ENCODE data around the gene EDC3.
A peak's percentile ranks its signal among the peaks of the same experiment; 100 is the strongest.

Gene EDC3

DNA sequence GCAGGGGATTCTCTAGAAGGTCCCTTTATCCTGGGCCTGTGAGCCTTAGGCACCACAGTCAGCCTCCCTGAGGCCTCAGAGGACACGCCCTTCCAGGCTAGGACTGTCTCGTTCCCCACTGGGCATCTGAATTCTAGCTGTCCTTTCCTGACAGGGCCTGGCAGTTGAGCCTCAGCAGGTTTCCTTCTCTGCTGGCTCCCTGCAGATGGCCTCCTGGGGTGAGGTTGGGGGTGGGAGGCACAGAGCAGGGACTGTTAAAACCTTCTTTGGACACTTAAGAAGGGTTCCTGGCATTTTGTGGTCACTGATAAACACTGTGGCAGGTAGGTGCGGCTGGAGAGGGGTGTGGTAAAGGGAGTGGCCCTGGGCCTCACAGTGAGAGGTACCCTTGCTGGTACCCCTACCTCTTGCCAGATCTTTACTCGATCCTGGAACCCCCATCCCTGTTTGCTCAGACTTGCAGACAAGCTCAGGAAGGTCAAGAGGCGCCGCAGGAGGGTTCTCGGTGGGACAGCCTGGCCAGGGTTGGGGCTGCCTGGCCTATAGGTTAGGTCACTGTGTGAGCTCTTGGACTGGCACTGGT, 71.7 kb downstream of the EDC3 start:
- Mint-ChIP-seq H3K27ac (no peak overlapping the region), H3K4me3 (no peak overlapping the region), H3K36me3 (ENCODE audit: low read depth) (peaks cover 84% of the 10 kb centered on the region)

DNA sequence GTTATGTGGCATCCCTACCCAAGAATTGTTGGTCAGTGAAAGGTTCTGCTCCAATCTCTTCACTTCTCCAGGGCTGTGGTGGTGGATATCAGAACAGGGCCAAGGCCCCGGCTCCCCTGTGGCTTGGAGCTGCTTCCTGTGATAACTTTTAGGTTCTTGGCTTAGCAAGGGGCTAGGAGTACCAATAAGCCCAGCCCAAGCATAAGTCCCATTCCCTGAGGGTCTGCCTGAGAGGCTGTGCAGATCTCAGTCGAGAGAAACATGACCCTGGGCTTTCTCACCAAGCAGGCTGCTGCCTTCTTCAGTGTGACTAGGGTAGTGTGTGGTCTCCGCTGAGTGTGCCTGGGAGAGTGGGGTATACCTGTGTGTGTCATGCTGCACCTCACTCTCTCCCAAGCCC, 73.1 kb downstream of the EDC3 start:
- TF ChIP-seq, protein P1, sequence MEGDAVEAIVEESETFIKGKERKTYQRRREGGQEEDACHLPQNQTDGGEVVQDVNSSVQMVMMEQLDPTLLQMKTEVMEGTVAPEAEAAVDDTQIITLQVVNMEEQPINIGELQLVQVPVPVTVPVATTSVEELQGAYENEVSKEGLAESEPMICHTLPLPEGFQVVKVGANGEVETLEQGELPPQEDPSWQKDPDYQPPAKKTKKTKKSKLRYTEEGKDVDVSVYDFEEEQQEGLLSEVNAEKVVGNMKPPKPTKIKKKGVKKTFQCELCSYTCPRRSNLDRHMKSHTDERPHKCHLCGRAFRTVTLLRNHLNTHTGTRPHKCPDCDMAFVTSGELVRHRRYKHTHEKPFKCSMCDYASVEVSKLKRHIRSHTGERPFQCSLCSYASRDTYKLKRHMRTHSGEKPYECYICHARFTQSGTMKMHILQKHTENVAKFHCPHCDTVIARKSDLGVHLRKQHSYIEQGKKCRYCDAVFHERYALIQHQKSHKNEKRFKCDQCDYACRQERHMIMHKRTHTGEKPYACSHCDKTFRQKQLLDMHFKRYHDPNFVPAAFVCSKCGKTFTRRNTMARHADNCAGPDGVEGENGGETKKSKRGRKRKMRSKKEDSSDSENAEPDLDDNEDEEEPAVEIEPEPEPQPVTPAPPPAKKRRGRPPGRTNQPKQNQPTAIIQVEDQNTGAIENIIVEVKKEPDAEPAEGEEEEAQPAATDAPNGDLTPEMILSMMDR (IDR thresholded peaks at IDR 0.05; ENCODE audit: unreplicated experiment in 3 of 3), result no peak
- Mint-ChIP-seq H3K27ac (no peak overlapping the region), H3K36me3 (ENCODE audit: low read depth) (peaks cover 73% of the 10 kb centered on the region), H3K4me1 (peaks cover 2% of the 10 kb centered on the region), H3K9me3 (no peaks in the 10 kb centered on the region), H3K4me3 (no peak overlapping the region), H3K27me3 (ENCODE audit: low read depth) (no peaks in the 10 kb centered on the region)

More for the DNA sequence above, 71.7 kb downstream of the EDC3 start:
- Mint-ChIP-seq H3K9me3 (no peaks in the 10 kb centered on the region), H3K27me3 (ENCODE audit: low read depth) (no peaks in the 10 kb centered on the region), H3K4me1 (peaks cover 11% of the 10 kb centered on the region)
- TF ChIP-seq, protein P1 (IDR thresholded peaks at IDR 0.05; ENCODE audit: unreplicated experiment in 3 of 3), result no peak

DNA sequence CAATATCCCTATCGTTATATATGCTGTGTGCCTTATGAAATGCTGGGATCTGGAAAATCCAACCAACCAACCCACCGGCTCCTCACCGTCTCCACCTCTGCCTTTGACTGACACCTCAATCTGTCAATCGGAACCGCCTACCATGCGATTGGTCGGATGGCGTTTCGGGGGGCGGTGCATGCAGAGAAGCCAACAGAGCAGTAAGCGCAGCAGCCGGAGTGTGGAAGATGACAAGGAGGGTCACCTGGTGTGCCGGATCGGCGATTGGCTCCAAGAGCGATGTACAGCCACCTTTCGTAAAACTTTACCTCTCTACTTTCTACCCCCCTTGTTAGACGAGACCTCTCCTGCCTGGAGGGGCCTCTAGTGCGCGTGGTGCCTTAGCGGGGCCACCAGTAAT, 73.9 kb downstream of the EDC3 start:
- no peaks in the 10 kb centered on the region for H3K27me3 Mint-ChIP-seq (ENCODE audit: low read depth)
- H3K9me3 Mint-ChIP-seq, result no peaks in the 10 kb centered on the region
- no peak overlapping the region for H3K27ac Mint-ChIP-seq
- H3K4me1 Mint-ChIP-seq, result peaks cover 11% of the 10 kb centered on the region
- TF ChIP-seq, protein P1 (IDR thresholded peaks at IDR 0.05; ENCODE audit: unreplicated experiment in 3 of 3), result no peak
- peak overlapping the region in 1 of 3 experiments; percentile 12 for H3K4me3 Mint-ChIP-seq
- H3K36me3 Mint-ChIP-seq (ENCODE audit: low read depth), result peaks cover 69% of the 10 kb centered on the region

DNA sequence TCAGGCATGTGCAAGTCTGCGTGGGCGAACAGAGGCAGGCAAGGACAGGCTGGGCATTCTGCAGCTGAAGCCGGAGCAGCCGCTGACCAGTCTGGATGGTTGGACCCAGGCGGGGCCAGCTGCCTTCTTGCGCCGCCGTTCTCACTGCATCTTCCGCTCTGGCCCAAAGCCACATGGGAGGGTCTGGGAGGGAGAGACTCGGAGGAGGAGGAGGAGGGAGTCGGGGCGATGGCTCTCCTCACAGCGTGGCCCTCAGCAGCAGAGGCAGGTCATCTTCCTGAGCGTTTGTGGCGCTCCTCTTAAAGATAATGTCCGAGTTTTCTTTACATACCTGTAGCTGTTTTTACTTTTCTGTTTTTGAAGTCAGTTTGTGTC, 74.3 kb downstream of the EDC3 start:
- H3K4me3 Mint-ChIP-seq, result peak overlapping the region in 1 of 3 experiments; percentile 12
- peaks cover 68% of the 10 kb centered on the region for H3K36me3 Mint-ChIP-seq (ENCODE audit: low read depth)
- peaks cover 15% of the 10 kb centered on the region for H3K4me1 Mint-ChIP-seq
- TF ChIP-seq, protein P1 (IDR thresholded peaks at IDR 0.05; ENCODE audit: unreplicated experiment in 3 of 3), result no peak
- H3K27ac Mint-ChIP-seq, result no peak overlapping the region
- H3K9me3 Mint-ChIP-seq, result no peaks in the 10 kb centered on the region
- H3K27me3 Mint-ChIP-seq (ENCODE audit: low read depth), result no peaks in the 10 kb centered on the region

DNA sequence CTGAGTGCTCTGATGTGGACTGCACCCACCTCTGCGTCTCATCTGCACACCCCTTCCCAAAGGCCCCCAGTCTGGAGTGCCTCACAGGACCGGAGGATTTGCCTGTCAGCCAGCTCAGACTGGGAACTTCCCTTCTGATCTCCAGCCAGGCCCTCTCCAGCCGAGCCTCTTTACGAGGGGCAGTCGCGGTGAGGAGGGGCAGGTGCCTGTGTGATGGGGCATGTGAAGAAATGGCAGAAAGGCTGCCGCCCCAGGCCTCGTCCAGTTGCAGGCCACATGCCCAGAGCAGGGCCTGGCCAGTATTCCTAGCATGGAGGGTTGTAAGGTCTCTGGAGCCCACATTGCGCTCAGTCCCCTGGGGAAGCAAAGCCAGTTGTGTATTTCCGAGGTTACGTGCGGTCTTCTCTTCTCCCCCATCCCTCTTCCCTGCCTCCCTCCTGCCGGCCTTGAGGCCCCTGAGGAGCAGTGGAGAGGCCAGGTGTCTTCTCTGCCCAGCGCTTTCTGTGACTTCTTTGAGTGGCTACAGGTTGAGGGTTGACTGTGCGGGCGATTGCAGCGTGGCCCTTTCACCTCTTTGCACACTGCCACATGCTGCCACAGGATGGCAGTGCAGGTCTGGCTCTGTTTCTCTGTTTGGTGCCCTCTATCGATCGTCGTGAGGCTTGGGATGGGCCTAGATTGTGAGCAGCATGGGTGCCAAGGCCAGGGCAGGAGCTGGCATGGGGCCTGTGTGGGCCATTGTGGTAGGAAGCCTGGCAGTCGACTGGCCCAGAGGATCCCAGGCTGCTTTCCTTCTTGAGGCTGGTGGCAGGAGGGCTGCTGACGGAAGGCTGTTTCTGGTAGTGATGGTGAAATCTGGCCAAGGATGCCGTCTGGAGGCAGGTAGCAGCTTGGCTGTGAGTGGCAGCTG, 74.9 kb downstream of the EDC3 start:
- H3K4me3 Mint-ChIP-seq, result peak overlapping the region; percentile 55 to 69 (median 61)
- peaks cover 17% of the 10 kb centered on the region for H3K4me1 Mint-ChIP-seq
- H3K36me3 Mint-ChIP-seq (ENCODE audit: low read depth), result peaks cover 62% of the 10 kb centered on the region
- H3K27ac Mint-ChIP-seq, result peak overlapping the region in 1 of 3 experiments; percentile 26
- TF ChIP-seq, protein P1 (IDR thresholded peaks at IDR 0.05; ENCODE audit: unreplicated experiment in 3 of 3), result peak; percentile 65 to 74 (median 72)
- no peaks in the 10 kb centered on the region for H3K27me3 Mint-ChIP-seq (ENCODE audit: low read depth)
- no peaks in the 10 kb centered on the region for H3K9me3 Mint-ChIP-seq
